ENCODE data around the gene PXDC1. TPM values are rescaled to one million over a fixed set of nuclear protein-coding genes. Genes with fewer than 3 reads are reported as not detected.

Gene PXDC1
- total and polyA plus RNA-seq, 8 donors, result 1.2 to 90.1 (median 35.3) TPM

- H3K27me3 ChIP-seq, result no peaks in the 10 kb centered on the region
- H3K9me3 ChIP-seq, result no peaks in the 10 kb centered on the region
- H3K27ac ChIP-seq, result peak overlapping the region in 2 of 5 donors; percentile 26 to 35
- no peaks in the 10 kb centered on the region for H3K36me3 ChIP-seq
- DNase-seq, result peak in 1 of 2 donors; percentile 81
- intact Hi-C loops (cut with DNase I; ENCODE audit: low total_unique reads), result no loop called here
- no peak overlapping the region for H3K4me3 ChIP-seq
- TF ChIP-seq POLR2AphosphoS5 (IDR thresholded peaks at IDR 0.05) (peak in 1 of 3 donors; percentile 34), POLR2A (IDR thresholded peaks at IDR 0.05) (no peak), CTCF (IDR thresholded peaks at IDR 0.05) (no peak), EP300 (IDR thresholded peaks at IDR 0.05) (no peak)
- peaks cover 7 to 21% (median 17%) of the 10 kb centered on the region in 4 donors for H3K4me1 ChIP-seq
- 77 to 86% (median 83%) methylated on average over 10 of the region's 10 CpGs for WGBS, 5 donors
Observed at GRCh38 chr6:3795836-3796718, 44.6 kb upstream of the PXDC1 start.

DNA sequence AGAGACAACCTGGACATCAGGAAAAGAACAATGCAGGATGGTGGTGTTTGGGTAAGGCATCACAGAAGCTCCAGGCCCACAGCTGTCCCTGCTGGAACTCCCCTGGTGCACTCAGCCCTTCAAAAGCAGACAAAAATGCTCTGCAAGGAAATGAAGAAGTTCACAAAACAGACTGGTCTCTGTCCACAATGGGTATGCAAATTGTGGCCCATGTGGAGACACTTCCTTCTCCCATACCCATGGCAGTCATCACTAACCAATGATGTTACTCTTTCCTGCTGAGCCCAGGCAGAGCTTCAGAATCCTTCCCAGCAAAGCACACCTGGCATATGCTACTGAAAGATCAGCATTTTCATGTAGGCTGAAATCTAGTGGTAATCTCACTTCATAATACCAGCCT is 42.6 kb upstream of the PXDC1 start:
- Histone ChIP-seq H3K4me3 (no peak overlapping the region), H3K4me1 (peaks cover 7 to 19% (median 17%) of the 10 kb centered on the region in 4 donors), H3K27me3 (no peaks in the 10 kb centered on the region), H3K36me3 (no peaks in the 10 kb centered on the region), H3K9me3 (no peaks in the 10 kb centered on the region), H3K27ac (no peak overlapping the region)
- no peak for DNase-seq
- TF ChIP-seq POLR2A (IDR thresholded peaks at IDR 0.05), result no peak
- no peak for TF ChIP-seq EP300 (IDR thresholded peaks at IDR 0.05)
- TF ChIP-seq POLR2AphosphoS5 (IDR thresholded peaks at IDR 0.05), result no peak
- TF ChIP-seq CTCF (IDR thresholded peaks at IDR 0.05), result no peak
- intact Hi-C loops (cut with DNase I; ENCODE audit: low total_unique reads), result no loop called here

DNA sequence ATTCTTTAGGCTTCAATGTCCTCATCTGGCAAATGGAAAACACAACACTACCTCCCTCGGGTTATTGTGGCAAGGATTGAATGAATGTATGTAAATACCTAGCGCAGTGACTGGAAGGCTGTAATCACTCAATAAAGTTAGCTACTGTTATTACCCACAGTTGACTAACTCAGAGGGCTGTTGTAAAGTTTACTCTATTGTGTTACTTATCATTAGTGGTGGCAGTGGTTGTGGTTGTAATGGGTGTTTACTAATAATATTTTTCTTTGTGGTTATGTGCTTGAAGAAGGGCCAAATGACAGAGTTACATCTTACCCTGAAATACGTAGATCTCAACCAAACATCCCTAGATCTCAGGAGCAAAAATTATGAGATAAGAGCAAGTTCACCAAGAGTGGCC is 42.0 kb upstream of the PXDC1 start:
- Histone ChIP-seq H3K9me3 (no peaks in the 10 kb centered on the region), H3K36me3 (no peaks in the 10 kb centered on the region), H3K27ac (no peak overlapping the region), H3K27me3 (no peaks in the 10 kb centered on the region), H3K4me1 (peaks cover 7 to 19% (median 15%) of the 10 kb centered on the region in 4 donors), H3K4me3 (no peak overlapping the region)
- DNase-seq, result no peak
- intact Hi-C loops (cut with DNase I; ENCODE audit: low total_unique reads), result no loop called here
- 82 to 88% (median 84%) methylated on average over 3 of the region's 3 CpGs for WGBS, 5 donors
- TF ChIP-seq CTCF (IDR thresholded peaks at IDR 0.05) (no peak), EP300 (IDR thresholded peaks at IDR 0.05) (no peak), POLR2AphosphoS5 (IDR thresholded peaks at IDR 0.05) (no peak), POLR2A (IDR thresholded peaks at IDR 0.05) (no peak)

GRCh38 chr6:3791526-3792203 is 40.2 kb upstream of the PXDC1 start:
- DNase-seq, result no peak
- no peaks in the 10 kb centered on the region for H3K36me3 ChIP-seq
- H3K4me1 ChIP-seq, result peaks cover 0 to 2% (median 0%) of the 10 kb centered on the region in 4 donors
- H3K27me3 ChIP-seq, result no peaks in the 10 kb centered on the region
- TF ChIP-seq POLR2A (IDR thresholded peaks at IDR 0.05), result no peak
- TF ChIP-seq CTCF (IDR thresholded peaks at IDR 0.05), result no peak
- TF ChIP-seq EP300 (IDR thresholded peaks at IDR 0.05), result no peak
- TF ChIP-seq POLR2AphosphoS5 (IDR thresholded peaks at IDR 0.05), result no peak
- H3K4me3 ChIP-seq, result no peak overlapping the region
- intact Hi-C loops (cut with DNase I; ENCODE audit: low total_unique reads), result no loop called here
- H3K9me3 ChIP-seq, result no peaks in the 10 kb centered on the region
- 77 to 88% (median 85%) methylated on average over 8 of the region's 8 CpGs for WGBS, 5 donors
- no peak overlapping the region for H3K27ac ChIP-seq

All from stomach (tissue), 9 donors.